HCT116 (cell line): ENCODE measurements around the gene A4GNT.

Experiments used
- CTCF ChIP-seq, 3 experiments: fragments of 200-600 bp in 1 of 3; sonication (generic) in 1 of 3; IDR thresholded peaks in 2 of 3; conservative IDR thresholded peaks in 1 of 3; 2 replicates each; pipeline ENCODE4 v1.5.1; 2012 to 2017; ENCODE audit warnings: low read depth in 2 of 3, low read length in 2 of 3, antibody characterized with exemption in 1 of 3, borderline replicate concordance in 1 of 3, control low read depth in 1 of 3, mild to moderate bottlenecking in 1 of 3, mixed read lengths in 1 of 3, mixed run types in 1 of 3, moderate library complexity in 1 of 3; ENCODE audit not compliant: insufficient read depth in 1 of 3
- EZH2phosphoT487 ChIP-seq: fragments of 200-600 bp; IDR thresholded peaks from 2 replicates; pipeline ENCODE4 v1.6.1; 2018; ENCODE audit warnings: antibody characterized with exemption, borderline replicate concordance
- JUND ChIP-seq: IDR thresholded peaks from 2 replicates; pipeline ENCODE4 v1.6.1; 2012
- POLR2A ChIP-seq: IDR thresholded peaks from 2 replicates; pipeline ENCODE4 v1.7.0; 2011; ENCODE audit warnings: borderline replicate concordance; ENCODE audit not compliant: insufficient read depth, insufficient read length; ENCODE audit errors: extremely low read depth
- POLR2AphosphoS5 ChIP-seq: IDR thresholded peaks from 2 replicates; pipeline ENCODE4 v1.6.1; 2011; ENCODE audit warnings: mild to moderate bottlenecking, low read depth, low read length, moderate library complexity
- TF ChIP-seq, protein P1 (sequence below): IDR thresholded peaks from 2 replicates; pipeline ENCODE4 v1.6.1; 2011; ENCODE audit warnings: mild to moderate bottlenecking, low read length, moderate library complexity; ENCODE audit not compliant: insufficient replicate concordance; ENCODE audit errors: extremely low read depth

DNA sequence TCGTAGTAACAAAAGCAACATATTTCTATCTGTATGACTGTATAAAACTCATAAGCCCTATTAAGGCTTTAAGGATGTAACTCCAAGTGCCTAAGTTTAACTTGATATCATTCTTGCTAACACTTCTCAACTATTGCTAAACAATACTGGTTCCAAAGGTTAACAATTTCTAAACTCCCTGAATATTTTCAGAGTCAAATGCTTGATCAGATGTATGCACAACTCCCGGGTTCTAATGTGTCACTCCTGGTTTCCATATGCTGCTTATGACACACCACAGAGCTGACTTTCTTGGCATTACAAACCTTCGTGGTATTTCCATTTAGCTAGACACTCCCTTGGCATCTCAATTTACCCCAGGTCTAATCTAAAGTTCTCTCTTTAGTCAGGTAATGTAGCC is 43.1 kb downstream of the A4GNT start:
- TF ChIP-seq CTCF (IDR thresholded peaks at IDR 0.05 in 2 of 3, conservative IDR thresholded peaks at IDR 0.05 in 1 of 3; ENCODE audit: borderline replicate concordance in 1 of 3, insufficient read depth in 1 of 3, low read depth in 2 of 3, low read length in 2 of 3) (no peak), JUND (no peak), POLR2A (no peak), POLR2AphosphoS5 (no peak), EZH2phosphoT487 (no peak)
- TF ChIP-seq, protein P1, sequence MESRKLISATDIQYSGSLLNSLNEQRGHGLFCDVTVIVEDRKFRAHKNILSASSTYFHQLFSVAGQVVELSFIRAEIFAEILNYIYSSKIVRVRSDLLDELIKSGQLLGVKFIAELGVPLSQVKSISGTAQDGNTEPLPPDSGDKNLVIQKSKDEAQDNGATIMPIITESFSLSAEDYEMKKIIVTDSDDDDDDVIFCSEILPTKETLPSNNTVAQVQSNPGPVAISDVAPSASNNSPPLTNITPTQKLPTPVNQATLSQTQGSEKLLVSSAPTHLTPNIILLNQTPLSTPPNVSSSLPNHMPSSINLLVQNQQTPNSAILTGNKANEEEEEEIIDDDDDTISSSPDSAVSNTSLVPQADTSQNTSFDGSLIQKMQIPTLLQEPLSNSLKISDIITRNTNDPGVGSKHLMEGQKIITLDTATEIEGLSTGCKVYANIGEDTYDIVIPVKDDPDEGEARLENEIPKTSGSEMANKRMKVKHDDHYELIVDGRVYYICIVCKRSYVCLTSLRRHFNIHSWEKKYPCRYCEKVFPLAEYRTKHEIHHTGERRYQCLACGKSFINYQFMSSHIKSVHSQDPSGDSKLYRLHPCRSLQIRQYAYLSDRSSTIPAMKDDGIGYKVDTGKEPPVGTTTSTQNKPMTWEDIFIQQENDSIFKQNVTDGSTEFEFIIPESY: no peak
